ENCODE data around the gene MT1A.

The MT1A gene

DNA sequence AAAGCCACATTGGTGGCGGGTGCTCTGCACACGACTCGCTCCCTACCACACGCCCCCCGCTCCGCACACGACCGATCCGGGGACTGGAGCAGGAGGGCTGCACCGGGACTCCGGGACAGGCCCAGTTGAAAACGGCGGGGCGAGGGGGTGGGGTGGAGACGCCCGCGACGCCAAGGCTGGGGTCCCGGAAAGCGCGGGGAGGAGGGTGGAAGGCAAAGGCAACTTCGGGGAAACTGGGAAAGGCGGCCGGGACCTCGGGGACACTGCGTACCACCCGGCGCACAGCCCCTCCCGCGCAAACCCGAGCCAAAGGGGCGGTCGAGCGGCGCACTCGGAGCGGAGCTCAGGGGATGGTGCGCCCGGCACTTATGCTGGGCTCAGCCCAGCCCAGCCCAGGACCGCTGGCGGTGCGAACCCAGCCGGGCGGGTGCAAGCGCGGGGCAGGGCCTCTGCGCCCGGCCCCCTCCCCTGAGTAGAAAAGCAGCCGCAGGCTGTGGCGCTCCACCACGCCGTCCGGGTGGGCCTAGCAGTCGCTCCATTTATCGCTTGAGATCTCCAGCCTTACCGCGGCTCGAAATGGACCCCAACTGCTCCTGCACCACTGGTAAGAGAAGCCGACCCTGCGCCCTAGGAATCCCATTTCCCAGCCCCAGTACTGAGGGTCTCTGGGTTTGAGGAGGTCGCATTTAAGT is 6.2 kb upstream of the MT1A start, which contains the start of gene MT1M:
MT1M (plus strand) TSS at position 504 of the 692 bp plus-strand sequence; CDS start at position 577, 73 bp downstream.
- DNase-seq: no peak

DNA sequence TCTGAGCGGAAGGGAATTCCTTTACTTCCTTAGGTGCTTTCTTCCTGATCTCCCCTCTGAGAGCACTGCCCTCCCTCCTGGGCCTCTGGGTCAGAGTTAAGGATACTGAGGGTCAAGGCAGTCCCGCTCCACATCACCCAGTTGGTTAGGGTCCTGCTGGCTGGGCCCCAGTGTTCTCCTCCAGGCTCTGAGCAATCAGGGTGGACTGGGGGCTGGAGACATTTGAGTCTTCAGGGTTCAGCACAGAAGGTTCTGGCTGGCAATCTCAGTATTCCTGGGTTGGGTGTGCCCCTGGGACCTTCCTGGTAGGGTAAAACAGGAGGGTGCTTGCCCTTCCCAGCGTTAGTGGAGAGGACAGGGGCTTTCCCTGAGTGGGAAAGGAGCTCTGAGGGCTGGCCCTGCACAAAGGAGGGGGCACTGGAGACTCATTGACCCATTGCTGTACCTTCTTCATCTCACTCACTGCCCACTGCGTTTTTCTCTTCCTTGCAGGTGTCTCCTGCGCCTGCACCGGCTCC is 5.6 kb upstream of the MT1A start:
- no peak for DNase-seq

DNA sequence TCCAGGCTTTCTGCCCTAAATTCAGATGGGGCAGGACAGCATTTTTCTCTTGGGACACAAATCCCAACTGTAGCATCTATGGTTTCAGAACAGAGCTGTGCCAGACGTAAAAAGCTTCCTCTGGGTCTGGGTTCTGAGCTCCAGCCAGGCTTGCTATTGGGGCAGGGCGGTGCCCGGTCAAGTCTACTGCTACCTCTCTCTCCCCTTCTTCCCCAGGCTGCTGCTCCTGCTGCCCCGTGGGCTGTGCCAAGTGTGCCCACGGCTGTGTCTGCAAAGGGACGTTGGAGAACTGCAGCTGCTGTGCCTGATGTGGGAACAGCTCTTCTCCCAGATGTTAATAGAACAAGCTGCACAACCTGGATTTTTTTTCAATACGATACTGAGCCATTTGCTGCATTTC is 4.9 kb upstream of the MT1A start:
- no peak for DNase-seq

DNA sequence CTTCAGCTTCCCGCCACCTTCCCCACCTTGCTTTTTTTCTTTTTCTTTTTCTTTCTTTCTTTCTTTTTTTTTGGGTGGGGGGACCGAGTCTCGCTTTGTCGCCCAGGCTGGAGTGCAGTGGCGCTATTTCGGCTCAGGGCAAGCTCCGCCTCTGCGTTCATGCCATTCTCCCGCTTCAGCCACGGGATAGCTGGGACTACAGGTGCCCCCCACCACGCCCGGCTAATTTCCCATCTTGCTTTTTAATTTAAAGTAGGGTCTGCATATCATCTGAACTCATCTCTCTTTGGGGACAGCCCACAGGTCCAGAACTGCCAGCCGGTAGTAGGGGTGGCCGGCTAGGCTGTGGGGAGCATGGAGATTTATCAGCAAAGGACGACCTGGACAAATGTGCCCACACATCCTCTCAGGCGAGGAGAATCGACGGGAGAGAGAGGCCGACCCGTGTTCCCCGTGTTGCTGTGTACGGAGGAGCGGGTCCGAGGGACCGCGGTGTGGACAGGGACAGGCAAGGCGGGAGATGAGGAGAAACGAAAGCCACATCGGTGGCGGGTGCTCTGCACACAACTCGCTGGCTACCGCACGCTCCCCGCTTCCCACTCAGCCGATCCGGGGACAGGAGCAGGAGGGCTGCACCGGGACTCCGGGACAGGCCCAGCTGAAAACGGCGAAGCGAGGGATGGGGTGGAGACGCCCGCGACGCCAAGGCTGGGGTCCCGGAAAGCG is 3.6 kb upstream of the MT1A start:
- DNase-seq: no peak

DNA sequence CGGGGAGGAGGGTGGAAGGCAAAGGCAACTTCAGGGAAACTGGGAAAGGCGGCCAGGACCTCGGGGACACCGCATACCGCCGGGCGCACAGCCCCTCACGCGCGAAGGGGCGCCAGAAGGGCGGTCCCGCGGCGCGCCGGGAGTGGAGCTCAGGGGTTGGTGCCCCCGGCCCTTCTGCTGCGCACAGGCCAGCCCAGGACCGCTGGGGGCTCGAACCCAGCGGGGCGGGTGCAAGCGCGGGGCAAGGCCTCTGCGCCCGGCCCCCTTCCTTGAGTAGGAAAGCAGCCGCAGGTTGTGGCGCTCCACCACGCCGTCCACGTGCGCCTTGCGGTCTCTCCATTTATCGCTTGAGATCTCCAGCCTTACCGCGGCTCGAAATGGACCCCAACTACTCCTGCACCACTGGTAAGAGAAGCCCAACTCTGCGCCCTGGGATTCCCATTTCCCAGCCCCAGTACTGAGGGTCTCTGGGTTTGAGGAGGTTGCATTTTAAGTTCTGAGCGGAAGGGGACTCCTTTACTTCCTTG is 3.0 kb upstream of the MT1A start:
- DNase-seq: no peak

DNA sequence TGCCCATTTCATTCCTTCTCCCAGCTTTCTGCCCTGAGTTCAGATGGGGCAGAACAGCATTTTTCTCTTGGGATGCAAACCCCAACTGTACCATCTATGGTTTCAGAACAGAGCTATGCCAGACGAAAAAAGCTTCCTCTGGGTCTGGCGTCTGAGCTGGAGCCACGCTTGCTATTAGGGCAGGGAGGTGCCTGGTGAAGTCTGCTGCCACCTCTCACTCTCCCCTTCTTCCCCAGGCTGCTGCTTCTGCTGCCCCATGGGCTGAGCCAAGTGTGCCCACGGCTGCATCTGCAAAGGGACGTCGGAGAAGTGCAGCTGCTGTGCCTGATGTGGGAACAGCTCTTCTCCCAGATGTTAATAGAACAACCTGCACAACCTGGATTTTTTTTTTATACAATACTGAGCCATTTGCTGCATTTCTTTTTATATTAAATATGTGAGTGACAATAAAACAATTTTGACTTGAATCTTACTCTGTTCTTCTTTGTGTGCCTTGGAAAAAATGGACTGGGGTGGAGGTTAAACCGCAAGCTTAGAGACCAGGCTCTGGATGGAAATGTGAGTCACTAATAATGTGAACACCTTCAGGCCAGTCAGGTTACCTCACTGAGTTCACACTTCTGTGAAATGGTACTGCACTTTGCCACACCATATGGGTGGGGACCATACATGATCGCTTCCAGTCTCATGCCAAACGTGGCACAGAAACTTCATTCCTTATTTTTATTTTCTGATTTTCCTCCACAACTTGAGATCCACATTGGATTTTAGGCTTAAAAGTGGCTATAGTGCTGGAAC is 1.7 kb upstream of the MT1A start:
- no peak for DNase-seq

DNA sequence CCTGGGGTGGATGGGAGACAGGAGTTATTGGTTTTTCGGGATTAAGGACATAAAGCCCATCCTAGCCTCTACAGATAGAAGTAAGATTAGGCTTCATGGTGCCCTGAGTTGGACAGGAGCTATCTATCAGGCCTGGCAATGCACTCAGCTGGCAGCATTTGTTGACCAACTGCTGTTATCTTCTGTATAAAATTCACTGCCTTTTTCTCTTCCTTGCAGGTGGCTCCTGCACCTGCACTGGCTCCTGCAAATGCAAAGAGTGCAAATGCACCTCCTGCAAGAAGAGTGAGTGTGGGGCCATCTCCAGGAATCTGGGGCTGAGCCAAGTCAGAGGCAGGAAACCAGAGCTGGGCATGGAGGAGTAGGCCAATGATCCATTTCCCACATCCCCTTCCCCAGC is 579 bp downstream of the MT1A start:
- DNase-seq: no peak

DNA sequence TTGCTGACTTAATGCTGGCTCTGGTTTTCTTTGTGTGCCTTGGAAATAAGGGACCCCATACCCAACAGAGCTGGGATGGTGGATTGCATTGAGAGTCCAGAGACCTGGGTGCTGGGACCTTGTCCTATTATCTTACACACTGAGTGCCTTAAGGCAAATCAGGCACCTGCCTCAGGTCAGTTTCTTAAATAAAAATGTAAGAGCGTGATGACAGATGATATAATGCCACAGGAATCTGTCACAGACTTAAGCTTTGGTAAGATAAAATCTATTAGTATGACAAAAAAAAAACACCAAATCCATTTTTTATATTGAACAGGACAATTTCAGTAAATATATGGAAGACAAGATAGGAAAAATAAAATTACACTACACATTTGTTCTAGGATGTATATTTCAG is 1.6 kb downstream of the MT1A start:
- no peak for DNase-seq

DNA sequence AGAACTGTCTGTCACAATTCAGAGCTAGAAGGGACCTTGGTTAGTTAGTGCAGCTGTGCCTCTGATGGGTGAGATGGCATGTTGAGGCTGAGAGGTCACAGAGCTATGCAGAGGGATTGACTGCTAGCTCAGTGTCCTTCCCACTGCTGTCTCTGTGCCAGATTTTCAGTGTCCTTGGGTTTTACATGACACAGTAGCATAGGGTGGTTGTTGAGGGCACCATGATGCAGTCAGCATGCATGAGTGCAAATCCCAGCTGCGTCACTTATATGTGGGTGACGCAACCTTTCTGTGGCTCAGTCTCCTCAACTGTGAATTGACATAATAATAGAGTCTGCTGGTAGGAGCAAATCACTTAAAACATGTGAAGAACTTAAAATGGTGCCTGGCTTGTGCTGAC is 2.7 kb downstream of the MT1A start:
- no peak for DNase-seq

DNA sequence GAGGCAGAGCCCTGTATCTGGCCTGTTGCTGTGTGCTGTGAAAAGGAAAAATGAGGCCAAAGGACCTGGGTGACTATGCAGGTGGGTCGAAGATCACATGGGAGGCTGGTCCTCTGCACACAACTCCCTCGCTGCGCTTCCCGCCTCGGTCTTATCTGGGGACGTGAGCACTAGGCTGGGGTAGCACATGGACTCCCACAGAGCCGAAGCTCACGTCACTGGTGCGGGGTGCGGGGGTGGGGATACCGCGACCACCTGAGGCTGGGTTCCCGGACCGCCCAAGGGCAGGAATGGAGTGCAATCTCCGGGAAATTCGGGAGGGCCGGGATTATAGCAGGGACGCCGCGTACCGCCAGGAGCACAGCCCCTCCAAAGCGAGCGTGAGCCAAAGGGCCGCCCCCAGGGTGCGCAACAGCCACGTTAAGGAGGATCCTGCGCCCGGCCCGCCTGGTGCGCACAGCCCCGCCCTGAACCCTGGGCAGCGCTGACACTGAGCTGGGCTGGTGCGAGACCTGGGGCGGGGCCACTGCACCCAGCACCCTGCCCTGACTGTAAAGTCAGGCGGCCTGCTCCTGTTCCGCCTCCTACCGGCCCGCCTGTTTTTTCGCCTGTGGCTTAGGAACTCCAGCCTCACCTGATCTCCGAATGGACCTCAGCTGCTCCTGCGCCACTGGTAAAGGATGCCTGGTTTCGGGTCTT is 4.8 kb downstream of the MT1A start:
- peak; percentile 64 for DNase-seq

DNA sequence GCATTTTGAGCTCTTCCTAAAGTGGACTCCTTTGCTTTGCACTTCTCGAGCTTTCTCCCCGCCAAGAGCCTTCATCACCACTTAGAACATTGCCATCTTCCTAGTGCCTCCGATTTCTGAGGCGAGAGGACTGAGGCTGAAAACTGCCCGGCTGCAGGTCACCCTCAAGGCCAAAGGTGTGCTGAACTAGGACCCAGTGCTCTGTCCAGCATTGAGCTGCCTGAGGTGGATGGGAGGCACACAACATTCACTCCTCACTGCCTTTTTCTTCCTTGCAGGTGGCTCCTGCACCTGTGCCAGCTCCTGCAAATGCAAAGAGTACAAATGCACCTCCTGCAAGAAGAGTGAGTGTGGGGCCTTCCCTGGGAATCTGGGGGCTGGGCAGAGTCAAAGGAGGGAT is 5.4 kb downstream of the MT1A start:
- DNase-seq: no peak

DNA sequence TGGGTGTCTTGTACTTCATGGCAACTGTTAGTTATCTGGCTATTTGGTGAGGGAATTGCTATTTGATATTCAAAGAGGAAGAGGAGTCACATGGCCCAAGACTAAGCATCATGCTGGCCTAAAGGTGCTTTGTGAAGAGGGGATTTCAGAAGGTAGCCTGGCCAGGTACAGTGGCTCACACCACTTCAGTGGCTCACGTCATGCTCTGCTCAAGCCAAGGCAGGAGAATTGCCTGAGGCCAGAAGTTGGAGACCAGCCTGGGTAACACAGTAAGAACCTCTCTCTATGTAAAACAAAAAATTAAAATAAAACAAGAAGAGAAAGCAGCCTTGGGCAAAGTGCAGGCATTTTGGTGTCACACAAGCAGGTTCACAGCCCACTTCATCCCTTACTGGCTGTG is 6.8 kb downstream of the MT1A start:
- no peak for DNase-seq

DNA sequence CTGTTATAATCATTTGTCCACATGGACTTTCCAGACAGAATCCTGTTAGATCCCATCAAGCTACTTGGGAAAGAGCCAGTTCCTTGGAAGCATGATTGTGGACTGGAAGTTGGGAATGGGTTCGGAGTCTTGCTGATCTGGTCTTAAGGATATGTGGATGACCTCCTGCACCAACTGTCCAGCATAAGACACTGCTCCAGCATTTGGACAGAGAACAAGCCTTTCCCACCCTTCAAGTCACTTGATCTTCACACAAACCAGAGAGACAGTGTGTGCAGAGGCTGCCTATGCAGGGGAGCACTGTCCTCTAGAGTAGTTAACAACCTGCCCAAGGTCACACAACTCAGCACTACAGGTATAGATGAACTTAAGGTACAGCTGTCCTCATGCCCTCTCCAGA is 7.4 kb downstream of the MT1A start:
- DNase-seq: no peak

DNA sequence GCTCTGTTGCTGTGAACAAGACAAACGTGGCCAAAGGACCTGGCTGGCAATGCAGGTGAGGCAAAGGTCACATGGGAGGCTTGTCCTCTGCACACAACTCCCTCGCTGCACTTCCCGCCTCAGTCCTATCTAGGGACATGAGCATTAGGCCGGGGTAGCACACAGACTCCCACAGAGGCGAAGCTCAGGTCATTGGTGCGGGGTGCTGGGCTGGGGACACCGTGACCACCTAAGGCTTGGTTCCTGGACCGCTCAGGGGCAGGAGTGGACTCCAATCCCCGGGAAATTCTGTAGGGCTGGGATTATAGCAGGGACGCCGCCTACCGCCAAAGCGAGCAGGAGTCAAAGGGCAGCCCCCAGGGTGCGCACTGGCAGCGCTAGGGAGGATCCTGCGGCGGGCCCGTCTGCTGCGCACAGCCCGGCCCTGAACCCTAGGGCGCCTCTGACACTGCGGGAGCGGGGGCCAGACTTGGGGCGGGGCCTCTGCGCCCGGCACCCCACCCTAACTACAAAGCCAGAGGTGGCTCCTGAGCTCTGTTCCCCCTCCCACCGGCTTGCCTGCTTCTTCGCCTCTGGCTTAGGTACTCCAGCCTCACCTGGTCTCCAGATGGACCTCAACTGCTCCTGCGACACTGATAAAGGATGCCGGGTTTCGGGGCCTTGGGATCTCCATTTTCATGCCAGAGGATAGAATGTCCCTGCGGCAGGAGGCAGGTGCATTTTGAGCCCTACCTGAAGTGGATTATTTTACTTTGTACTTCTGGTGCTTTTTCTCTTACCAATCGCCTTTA is 9.4 kb downstream of the MT1A start:
- no peak for DNase-seq

DNA sequence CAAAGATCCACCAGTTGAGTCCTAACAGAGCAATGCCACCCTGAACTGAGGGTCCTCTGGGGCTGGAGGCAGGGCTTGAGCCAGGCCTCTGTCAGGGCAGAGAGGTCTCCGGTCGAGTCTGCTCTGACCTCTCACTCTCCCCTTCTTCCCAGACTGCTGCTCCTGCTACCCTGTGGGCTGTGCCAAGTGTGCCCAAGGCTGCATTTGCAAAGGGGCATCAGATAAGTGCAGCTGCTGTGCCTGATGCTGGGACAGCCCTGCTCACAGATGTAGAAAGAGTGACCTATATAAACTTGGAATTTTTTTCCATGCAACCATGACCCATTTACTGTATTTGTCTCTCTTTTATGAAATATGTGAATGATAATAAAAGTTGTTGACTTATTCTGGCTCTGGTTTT is 10.8 kb downstream of the MT1A start:
- DNase-seq: no peak

DNA sequence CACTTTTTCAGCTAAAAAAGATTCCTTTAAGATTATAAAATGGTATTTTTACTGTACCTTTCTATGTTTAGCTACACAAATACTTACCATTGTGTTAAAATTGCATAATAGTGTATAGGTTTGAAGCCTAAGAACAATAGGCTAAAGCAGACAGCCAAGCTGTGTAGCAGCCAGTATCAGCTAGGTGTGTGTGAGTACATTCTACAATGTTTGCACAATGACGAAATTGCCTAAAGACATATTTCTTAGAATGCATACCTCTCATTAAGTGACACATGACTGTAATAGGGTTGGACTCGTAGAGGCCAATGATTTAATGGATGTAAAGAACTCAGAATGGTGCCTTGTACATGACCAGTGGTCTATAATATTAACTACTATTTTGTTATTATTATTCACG is 11.4 kb downstream of the MT1A start:
- DNase-seq: no peak

DNA sequence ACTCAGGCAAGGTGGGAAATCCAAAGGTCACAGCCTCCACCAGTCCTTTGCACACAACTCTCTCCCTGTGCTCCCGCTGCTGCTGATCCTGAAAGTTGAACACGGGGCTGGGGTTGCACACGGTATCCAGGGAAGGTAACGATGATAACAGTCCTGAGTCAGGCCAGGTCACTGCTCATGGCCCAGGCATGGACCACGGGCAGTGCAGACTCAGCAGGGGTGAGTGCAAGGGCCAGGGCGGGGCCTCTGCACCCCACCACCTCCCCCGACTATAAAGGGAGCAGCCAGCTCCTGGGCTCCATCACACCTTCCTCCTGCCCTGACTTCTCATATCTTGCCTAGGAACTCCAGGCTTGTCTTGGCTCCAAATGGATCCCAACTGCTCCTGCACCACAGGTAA is 13.1 kb downstream of the MT1A start, which contains the start of gene MT1B:
MT1B (plus strand) TSS at position 301 of the 400 bp plus-strand sequence; CDS start at position 369, 68 bp downstream.
- DNase-seq: no peak

DNA sequence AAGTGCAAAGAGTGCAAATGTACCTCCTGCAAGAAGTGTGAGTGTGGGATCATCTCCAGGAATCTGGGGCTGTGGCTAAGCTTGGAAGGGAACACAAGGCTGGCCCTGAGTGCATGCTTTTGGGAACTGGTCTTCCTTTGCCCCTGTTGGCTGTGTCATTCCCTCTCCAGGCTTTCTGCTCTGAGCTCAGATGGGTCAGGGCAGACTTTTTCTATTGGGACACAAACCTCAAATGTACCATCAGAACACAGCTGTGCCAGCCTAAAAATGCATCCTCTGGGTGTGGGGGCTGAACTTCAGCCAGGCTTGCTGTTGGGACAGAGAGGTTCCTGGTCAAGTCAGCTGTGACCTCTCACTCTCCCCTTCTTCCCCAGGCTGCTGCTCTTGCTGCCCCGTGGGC is 14.1 kb downstream of the MT1A start:
- no peak for DNase-seq

DNA sequence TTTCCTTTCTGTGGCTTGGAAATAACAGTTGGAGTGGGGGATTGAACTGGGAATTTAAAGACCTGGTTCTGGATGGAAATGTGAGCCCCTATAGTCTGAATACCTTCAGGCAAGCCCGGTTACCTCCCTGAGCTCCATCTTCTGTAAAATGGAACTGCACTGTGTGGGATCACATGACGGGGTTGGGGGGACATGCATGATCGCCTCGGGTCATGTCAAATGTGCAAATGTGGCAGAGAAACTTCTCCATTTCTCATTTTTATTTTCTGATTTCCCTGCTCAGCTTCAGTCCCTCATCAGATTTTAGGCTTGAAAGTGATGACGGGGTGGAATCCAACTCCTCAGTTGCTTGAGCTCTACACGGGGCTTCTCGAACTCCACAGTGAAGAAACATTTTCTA is 14.8 kb downstream of the MT1A start:
- DNase-seq: no peak

DNA sequence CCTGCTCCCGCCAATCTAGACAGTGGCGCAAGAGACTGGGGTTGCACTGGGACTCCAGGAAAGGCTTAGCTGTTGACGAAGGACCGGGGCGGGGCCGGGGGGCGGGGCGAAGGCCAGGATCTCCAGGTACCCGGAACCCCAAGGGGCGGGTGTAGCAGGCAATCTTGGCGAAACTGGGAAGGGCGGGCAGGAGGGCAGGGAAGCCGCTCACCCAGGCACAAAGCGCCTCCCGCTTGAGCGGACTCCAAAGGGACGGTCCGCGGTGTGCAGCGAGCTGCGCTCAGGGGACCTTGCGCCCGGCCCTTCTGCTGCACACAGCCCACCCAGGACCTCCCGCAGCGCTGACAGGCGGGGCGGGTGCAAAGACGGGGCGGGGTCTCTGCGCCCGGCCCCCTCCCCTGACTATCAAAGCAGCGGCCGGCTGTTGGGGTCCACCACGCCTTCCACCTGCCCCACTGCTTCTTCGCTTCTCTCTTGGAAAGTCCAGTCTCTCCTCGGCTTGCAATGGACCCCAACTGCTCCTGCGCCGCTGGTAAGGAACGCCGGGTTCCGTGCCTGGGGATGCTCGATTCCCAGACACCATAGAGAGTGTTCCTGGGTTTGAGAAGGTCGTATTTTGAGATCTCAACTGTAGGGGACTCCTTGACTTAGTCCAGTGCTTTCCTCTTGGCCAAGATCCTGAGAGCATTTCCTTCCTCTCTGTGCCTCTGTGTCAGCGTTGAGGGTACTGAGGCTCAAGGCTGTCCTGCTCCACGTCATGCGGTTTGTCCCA is 19.3 kb downstream of the MT1A start, which contains the start of gene MT1F:
MT1F (plus strand) TSS at position 405 of the 772 bp plus-strand sequence; CDS start at position 505, 100 bp downstream.
- DNase-seq: peak; percentile 38

All from central memory CD4-positive, alpha-beta T cell (primary cell).